Mesodermal cell (in vitro differentiated cells): Measurements from ENCODE around the gene PGAP3.
A peak's percentile ranks its signal among the peaks of the same experiment; 100 is the strongest.

Experiments used
- H3K27ac ChIP-seq: 2 replicates; pipeline ENCODE4 v1.7.0; 2013; ENCODE audit warnings: mild to moderate bottlenecking, low read depth, low read length, moderate library complexity; ENCODE audit not compliant: severe bottlenecking
- H3K36me3 ChIP-seq: 2 replicates; pipeline ENCODE4 v1.7.1; 2013; ENCODE audit warnings: mild to moderate bottlenecking, low read length, moderate library complexity; ENCODE audit not compliant: control insufficient read depth, insufficient read depth
- H3K4me1 ChIP-seq: one replicate; pipeline ENCODE4 v1.7.1; 2013; ENCODE audit warnings: mild to moderate bottlenecking, low read length; ENCODE audit not compliant: insufficient read depth, control insufficient read depth, poor library complexity, severe bottlenecking
- H3K4me3 ChIP-seq: 2 replicates; pipeline ENCODE4 v1.7.0; 2013; ENCODE audit warnings: low read length, control low read depth, mild to moderate bottlenecking; ENCODE audit not compliant: insufficient read depth, poor library complexity, severe bottlenecking; ENCODE audit errors: extremely low read depth
- H3K9me3 ChIP-seq: 2 replicates; pipeline ENCODE4 v1.7.1; 2013; ENCODE audit warnings: mild to moderate bottlenecking, low read length, moderate library complexity; ENCODE audit not compliant: control insufficient read depth
- WGBS, 2 experiments: methylation state at CpG; one replicate each; pipeline ENCODE4 v1.1.5; 2013; ENCODE audit warnings: missing lambda C conversion rate in 2 of 2; ENCODE audit not compliant: insufficient coverage in 2 of 2; 5-methylcytosine and 5-hydroxymethylcytosine counted together

Gene PGAP3

GRCh38 chr17:39641097-39641496 lies 46.8 kb downstream of the PGAP3 start:
- WGBS, 2 experiments, result 91 to 93% methylated on average over 4 of the region's 4 CpGs
- H3K27ac ChIP-seq, result no peak overlapping the region

DNA sequence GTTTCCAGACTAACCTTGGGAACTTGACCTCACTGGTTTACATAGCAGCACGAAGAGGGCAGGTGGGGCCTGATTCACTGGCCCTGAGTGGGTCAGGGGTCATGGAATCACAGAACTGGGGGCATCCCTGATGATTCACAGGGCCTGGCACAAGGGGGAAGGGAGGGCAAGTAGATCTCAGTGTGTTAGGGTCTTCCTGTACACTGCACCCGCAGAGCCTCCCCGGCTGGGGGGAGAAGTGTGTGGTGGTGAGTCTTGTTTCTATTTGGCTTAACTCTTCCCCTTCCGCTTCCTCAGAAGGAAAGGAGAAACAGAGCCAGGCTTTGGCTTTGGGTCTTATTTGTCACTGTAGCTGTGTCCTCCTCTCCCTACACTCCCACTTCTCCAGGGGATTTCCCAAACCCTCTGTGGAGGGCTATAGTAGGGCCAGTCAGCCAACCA lies 47.2 kb downstream of the PGAP3 start:
- 63 to 75% methylated on average over 1 of the region's 4 CpGs for WGBS, 2 experiments

More at GRCh38 chr17:39641097-39641496, 46.8 kb downstream of the PGAP3 start:
- Histone ChIP-seq H3K9me3 (no peaks in the 10 kb centered on the region), H3K36me3 (peaks cover 5% of the 10 kb centered on the region), H3K4me1 (peaks cover 41% of the 10 kb centered on the region), H3K4me3 (no peak overlapping the region)

DNA sequence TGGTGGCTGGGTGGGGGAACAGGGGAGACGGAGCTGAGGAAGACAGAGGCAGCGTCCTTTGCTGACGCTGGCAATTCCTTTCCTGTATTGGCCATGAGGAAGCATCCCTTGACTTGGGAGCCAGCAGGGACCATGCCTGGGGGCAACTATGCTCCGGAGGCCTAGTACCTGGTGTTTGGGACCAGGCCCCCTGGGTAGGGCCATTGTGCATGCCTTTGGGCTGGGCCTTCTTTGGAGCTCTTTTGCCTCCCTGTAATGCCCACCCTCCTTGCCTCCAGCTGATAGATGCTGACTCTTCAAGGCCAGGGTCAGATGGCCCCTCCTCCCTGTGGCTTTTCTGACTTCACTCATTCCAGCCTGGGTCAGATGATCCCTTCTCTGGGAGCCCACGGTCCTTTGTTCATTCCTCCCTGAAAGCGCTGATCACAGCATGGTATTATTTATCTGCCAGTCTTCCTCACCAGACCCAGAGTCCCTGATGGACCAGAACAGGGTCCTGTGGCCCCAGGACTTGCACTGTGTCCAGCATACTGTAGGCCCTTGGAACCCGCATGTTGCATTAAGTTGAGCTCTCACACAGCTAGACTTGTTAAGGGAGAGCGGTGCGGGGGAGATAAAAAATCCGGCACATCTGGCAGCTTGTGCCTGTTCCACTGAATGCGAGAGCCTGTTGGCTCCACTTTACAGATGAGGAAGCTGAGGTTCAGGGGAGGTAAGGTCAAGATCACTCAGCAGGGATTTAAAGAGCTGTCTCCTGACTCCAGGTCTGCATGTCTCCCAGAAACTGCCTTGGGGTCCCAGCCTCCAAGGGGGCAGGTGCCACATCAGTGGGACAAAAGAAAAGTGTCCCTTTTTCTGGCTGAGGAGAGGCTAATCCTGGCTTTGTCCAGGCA lies 48.0 kb downstream of the PGAP3 start:
- H3K4me3 ChIP-seq, result no peak overlapping the region
- peaks cover 36% of the 10 kb centered on the region for H3K4me1 ChIP-seq
- WGBS, 2 experiments, result 82 to 87% methylated on average over 9 to 11 of the region's 11 CpGs
- H3K36me3 ChIP-seq, result peaks cover 5% of the 10 kb centered on the region
- H3K27ac ChIP-seq, result no peak overlapping the region
- no peaks in the 10 kb centered on the region for H3K9me3 ChIP-seq

More for the DNA sequence above, 47.2 kb downstream of the PGAP3 start:
- Histone ChIP-seq H3K9me3 (no peaks in the 10 kb centered on the region), H3K4me3 (no peak overlapping the region), H3K4me1 (peaks cover 41% of the 10 kb centered on the region), H3K27ac (no peak overlapping the region), H3K36me3 (peaks cover 5% of the 10 kb centered on the region)

- no peak overlapping the region for H3K27ac ChIP-seq
- H3K36me3 ChIP-seq, result peaks cover 5% of the 10 kb centered on the region
- WGBS, 2 experiments, result 64 to 100% methylated on average over 1 of the region's 2 CpGs
- peaks cover 30% of the 10 kb centered on the region for H3K4me1 ChIP-seq
- no peak overlapping the region for H3K4me3 ChIP-seq
- H3K9me3 ChIP-seq, result no peaks in the 10 kb centered on the region
Observed at GRCh38 chr17:39639043-39639442, 48.8 kb downstream of the PGAP3 start.

- Histone ChIP-seq H3K9me3 (no peaks in the 10 kb centered on the region), H3K36me3 (peaks cover 5% of the 10 kb centered on the region), H3K4me3 (no peak overlapping the region), H3K4me1 (peaks cover 25% of the 10 kb centered on the region), H3K27ac (no peak overlapping the region)
- WGBS, 2 experiments, result 93 to 96% methylated on average over 7 of the region's 7 CpGs
Observed at GRCh38 chr17:39638317-39638716, 49.5 kb downstream of the PGAP3 start.

- no peaks in the 10 kb centered on the region for H3K9me3 ChIP-seq
- peaks cover 5% of the 10 kb centered on the region for H3K36me3 ChIP-seq
- peak within 1 kb of the TSS; percentile 84 for H3K4me3 ChIP-seq
- H3K4me1 ChIP-seq, result peaks cover 16% of the 10 kb centered on the region
- peak within 1 kb of the TSS; percentile 36 for H3K27ac ChIP-seq
- 0% methylated on average over 47 to 57 of the region's 69 CpGs for WGBS, 2 experiments
Observed at GRCh38 chr17:39636927-39637736, 50.7 kb downstream of the PGAP3 start, which contains the start of gene STARD3. Gene STARD3 (plus strand): TSS chr17:39637144. CDS start chr17:39653532, 16,388 bp downstream.

GRCh38 chr17:39636587-39636926 lies 51.3 kb downstream of the PGAP3 start:
- Histone ChIP-seq H3K4me3 (peak overlapping the region; percentile 84), H3K4me1 (peaks cover 20% of the 10 kb centered on the region), H3K27ac (peak overlapping the region; percentile 36), H3K36me3 (peaks cover 5% of the 10 kb centered on the region), H3K9me3 (no peaks in the 10 kb centered on the region)
- WGBS, 2 experiments, result 67% methylated on average over 3 of the region's 6 CpGs; no CpG with 5 or more reads in 1 of the 2 experiments

DNA sequence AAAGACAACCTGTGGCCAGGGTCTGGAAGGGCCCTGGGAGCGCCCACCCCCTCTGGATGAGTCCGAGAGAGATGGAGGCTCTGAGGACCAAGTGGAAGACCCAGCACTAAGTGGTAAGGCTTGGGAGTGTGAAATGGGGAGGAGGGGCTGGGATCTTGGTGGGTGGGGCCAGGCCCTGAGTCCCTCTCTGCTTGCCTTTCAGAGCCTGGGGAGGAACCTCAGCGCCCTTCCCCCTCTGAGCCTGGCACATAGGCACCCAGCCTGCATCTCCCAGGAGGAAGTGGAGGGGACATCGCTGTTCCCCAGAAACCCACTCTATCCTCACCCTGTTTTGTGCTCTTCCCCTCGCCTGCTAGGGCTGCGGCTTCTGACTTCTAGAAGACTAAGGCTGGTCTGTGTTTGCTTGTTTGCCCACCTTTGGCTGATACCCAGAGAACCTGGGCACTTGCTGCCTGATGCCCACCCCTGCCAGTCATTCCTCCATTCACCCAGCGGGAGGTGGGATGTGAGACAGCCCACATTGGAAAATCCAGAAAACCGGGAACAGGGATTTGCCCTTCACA lies 52.2 kb downstream of the PGAP3 start:
- Histone ChIP-seq H3K4me3 (no peak overlapping the region), H3K4me1 (peaks cover 23% of the 10 kb centered on the region), H3K36me3 (peaks cover 5% of the 10 kb centered on the region), H3K9me3 (no peaks in the 10 kb centered on the region), H3K27ac (no peak overlapping the region)
- WGBS, 2 experiments, result 84 to 96% methylated on average over 4 of the region's 8 CpGs

DNA sequence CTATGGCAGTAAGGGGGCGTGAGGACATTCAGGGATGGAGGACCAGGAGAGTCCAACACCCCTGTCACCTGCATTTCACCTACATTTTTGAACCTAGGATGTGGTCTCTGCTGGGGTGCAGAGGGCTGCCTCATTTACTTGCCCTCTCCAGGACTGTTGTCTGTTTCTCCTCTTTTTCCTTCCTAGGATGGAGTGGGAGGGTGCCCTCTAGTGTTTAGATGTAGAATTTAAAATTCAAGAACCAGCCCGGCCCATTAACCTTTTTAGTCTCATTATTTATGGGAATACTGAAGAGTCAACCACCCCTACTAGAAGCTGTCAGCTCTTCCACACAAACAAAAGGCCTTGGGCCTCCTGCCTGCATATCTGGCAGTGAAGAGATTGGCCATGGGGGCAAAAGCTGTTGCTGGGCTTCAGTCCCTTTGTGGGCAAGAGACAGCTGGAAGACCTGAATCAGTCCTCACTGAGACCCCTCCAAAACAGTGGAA lies 53.4 kb downstream of the PGAP3 start:
- H3K9me3 ChIP-seq, result no peaks in the 10 kb centered on the region
- H3K27ac ChIP-seq, result no peak overlapping the region
- H3K36me3 ChIP-seq, result peaks cover 5% of the 10 kb centered on the region
- no CpG with 5 or more reads among the region's 2 CpGs for WGBS, 2 experiments
- peaks cover 14% of the 10 kb centered on the region for H3K4me1 ChIP-seq
- H3K4me3 ChIP-seq, result no peak overlapping the region

GRCh38 chr17:39633570-39634183 lies 54.2 kb downstream of the PGAP3 start:
- H3K36me3 ChIP-seq, result peaks cover 5% of the 10 kb centered on the region
- 78 to 87% methylated on average over 7 to 8 of the region's 8 CpGs for WGBS, 2 experiments
- H3K4me3 ChIP-seq, result no peak overlapping the region
- no peaks in the 10 kb centered on the region for H3K9me3 ChIP-seq
- no peak overlapping the region for H3K27ac ChIP-seq
- H3K4me1 ChIP-seq, result peaks cover 14% of the 10 kb centered on the region
